ENCODE data around the gene IFT43. TPM values are rescaled to one million over a fixed set of nuclear protein-coding genes. Genes with fewer than 3 reads are reported as not detected.

The IFT43 gene
- total RNA-seq, 1 donor from 2014 or later, result 8.9 TPM

DNA sequence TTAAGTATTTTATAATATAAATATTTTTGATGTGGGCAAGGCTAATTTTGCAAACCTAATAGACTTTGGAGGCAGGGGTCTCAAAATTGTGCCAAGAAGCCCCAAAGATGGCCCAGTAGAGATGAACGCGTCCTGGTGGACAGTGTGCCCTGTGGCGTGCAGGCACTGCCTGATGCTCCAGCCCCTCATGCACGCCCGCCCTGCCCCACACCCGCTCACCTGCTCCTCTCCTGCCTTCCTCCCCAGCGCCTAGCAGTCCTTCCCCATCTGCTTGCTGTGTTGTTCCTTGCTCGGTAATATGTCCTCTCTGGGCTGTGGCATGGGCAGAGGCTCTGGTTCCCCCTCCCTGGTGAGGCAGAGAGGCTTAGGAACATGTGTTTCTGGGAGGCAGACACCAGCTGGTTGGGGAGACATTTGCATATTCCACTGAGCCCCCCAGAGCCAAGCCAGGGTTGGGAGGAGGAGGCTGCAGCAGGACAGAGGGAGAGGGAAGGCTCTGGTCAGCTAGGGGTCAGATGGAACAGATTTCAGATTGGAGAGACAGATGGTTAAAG is 119.3 kb downstream of the IFT43 start:
- H3K27ac Mint-ChIP-seq, result no peak overlapping the region
- DNase-seq, result no peak
- H3K27me3 Mint-ChIP-seq, result no peaks in the 10 kb centered on the region
- no peaks in the 10 kb centered on the region for H3K36me3 Mint-ChIP-seq (ENCODE audit: low read depth)
- intact Hi-C loops (cut with micrococcal nuclease), result no loop called here
- no peak overlapping the region for H3K4me3 Mint-ChIP-seq
- no peaks in the 10 kb centered on the region for H3K9me3 Mint-ChIP-seq
- no peaks in the 10 kb centered on the region for H3K4me1 Mint-ChIP-seq

DNA sequence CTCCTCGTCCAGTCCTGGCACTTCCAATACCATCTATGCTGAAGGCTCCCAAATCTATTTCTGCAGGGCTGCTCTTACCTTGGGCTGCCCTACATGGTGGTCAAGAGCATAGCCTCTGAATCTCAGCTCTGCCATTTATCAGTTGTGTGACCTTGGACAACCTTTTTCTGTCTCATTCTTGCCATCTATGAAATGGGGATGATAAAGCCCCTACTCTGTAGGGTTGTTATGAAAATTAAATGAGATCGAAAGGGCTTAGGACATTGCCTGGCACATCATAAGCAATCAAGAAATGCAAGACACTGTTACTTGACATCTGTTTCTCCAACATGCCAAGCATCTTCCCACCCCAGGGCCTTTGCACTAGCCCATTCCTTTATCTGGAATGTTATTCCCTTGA is 120.6 kb downstream of the IFT43 start:
- Mint-ChIP-seq H3K4me1 (no peaks in the 10 kb centered on the region), H3K27ac (no peak overlapping the region), H3K4me3 (no peak overlapping the region), H3K9me3 (no peaks in the 10 kb centered on the region), H3K36me3 (ENCODE audit: low read depth) (no peaks in the 10 kb centered on the region), H3K27me3 (no peaks in the 10 kb centered on the region)
- no peak for DNase-seq
- intact Hi-C loops (cut with micrococcal nuclease), result no loop called here

DNA sequence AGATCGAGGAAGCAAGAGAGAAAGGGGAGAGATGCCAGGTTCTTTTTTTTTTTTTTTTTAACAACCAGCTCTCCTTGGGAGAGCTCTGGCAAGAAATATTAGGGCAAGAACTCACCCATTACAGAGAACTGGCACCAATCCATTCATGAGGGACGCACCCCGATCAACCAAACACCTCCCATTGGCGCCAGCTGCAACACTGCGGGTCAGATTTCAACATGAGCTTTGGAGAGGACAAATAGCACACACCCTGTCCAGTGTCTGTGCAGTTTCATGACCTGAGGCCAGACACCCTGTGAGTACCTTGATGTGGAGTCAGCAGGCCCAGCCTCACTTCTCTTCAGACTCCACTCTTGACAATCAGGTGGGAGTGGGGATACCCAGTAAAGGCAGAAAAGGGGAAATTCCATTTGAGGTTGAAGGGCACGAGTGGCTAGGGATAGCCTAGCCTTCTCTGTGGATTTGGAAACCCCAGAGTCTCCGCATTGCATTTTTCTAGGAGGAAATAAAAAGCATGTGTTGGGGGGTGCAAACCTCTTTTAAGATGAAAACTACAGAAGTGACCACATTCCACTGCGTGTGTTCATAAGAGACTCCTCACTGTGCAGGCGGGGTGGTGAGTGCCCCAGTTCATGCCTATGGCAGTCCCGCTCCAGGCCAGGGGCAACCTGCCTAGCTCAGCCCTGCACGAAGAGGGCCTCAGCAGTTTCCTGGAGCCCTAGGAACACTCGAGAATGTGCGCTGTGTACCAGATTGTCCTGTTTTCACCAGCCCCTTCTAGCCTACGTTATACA is 123.7 kb downstream of the IFT43 start:
- Mint-ChIP-seq H3K4me3 (no peak overlapping the region), H3K9me3 (no peaks in the 10 kb centered on the region), H3K27ac (no peak overlapping the region), H3K36me3 (ENCODE audit: low read depth) (no peaks in the 10 kb centered on the region), H3K27me3 (peaks cover 3% of the 10 kb centered on the region), H3K4me1 (no peaks in the 10 kb centered on the region)
- intact Hi-C loops (cut with micrococcal nuclease), result no loop called here
- no peak for DNase-seq

DNA sequence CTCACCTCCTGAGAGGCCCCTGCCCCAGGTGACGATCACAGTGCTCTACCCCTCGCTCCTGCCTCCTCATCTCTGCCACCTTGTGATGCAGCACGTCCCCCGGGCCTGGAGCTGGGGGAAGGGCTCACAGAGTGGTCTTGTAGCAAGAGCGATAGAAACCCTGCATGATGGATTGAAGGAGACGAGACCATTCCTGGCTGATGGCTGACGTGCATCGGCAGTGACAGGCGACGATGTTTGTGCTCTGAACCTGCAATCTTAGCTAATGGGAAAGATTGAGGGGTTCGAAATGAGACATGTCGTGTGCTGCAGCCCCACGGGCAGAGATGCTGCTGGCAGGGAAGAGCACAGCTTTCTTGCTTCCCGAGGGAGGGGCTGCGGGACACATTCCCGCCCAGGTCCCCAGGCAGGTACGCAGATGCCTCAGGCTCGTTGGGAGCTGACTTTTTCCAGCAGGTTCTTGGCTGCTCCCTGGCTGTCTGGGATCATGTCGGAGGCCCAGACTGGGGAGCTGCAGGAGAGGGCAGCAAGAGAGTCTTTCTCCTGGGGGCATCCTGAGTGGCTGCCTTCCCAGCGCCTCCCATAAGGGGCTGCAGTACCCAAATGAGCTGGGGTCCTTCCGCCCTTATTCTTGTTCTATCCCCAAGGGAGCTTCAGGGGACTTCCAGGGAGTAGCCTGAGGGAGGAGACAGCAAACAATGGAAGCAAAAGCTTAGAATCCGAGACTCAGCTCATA is 127.5 kb downstream of the IFT43 start:
- Mint-ChIP-seq H3K4me3 (no peak overlapping the region), H3K4me1 (no peaks in the 10 kb centered on the region), H3K9me3 (no peaks in the 10 kb centered on the region), H3K27ac (no peak overlapping the region), H3K27me3 (peaks cover 5% of the 10 kb centered on the region), H3K36me3 (ENCODE audit: low read depth) (no peaks in the 10 kb centered on the region)
- DNase-seq, result no peak
- intact Hi-C loops (cut with micrococcal nuclease), result no loop called here

DNA sequence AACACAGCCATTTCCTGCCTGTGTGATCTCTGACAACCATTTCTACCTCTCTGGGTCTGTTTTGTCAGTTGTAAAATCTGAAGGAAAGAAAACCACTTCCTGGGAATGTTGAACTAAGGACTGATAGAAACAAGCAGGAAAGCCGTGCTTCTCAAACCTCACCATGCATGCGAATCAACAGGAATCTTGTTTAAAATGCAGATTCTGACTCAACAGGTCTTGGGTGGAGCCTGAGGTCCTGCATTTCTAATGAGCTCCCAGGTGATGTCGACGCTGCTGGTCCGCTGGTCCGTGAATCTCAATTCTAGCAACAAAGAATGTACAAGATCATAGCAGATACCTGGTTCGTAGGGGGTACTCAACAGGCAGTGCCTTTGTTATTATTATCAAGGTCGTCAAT is 128.1 kb downstream of the IFT43 start:
- H3K4me1 Mint-ChIP-seq, result no peaks in the 10 kb centered on the region
- no peaks in the 10 kb centered on the region for H3K9me3 Mint-ChIP-seq
- no peaks in the 10 kb centered on the region for H3K36me3 Mint-ChIP-seq (ENCODE audit: low read depth)
- H3K4me3 Mint-ChIP-seq, result no peak overlapping the region
- H3K27ac Mint-ChIP-seq, result no peak overlapping the region
- peaks cover 5% of the 10 kb centered on the region for H3K27me3 Mint-ChIP-seq
- intact Hi-C loops (cut with micrococcal nuclease), result no loop called here
- DNase-seq, result no peak

DNA sequence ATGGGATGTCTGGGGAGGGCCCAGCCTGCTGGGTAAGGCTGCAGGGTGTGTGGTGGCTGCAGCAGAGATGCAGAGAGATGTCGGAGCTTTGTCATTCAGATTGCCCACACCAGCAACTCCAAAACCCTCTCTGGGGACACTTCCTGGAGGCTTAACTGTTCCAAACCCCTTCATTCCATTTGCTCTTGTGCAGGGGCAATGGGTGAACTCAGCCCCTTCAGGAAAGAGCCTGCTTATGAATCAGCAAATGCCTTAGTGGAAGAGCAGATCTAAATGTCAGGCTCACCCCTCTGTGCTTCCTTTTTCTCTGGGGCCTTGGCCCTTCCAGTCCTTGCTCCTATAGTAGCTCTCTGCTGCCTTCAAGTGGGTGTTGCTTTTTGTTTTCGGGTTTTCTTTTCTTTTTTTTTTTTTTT is 129.5 kb downstream of the IFT43 start:
- H3K9me3 Mint-ChIP-seq, result no peaks in the 10 kb centered on the region
- DNase-seq, result no peak
- peaks cover 5% of the 10 kb centered on the region for H3K27me3 Mint-ChIP-seq
- H3K4me1 Mint-ChIP-seq, result no peaks in the 10 kb centered on the region
- no peak overlapping the region for H3K4me3 Mint-ChIP-seq
- intact Hi-C loops (cut with micrococcal nuclease), result no loop called here
- H3K27ac Mint-ChIP-seq, result no peak overlapping the region
- no peaks in the 10 kb centered on the region for H3K36me3 Mint-ChIP-seq (ENCODE audit: low read depth)

DNA sequence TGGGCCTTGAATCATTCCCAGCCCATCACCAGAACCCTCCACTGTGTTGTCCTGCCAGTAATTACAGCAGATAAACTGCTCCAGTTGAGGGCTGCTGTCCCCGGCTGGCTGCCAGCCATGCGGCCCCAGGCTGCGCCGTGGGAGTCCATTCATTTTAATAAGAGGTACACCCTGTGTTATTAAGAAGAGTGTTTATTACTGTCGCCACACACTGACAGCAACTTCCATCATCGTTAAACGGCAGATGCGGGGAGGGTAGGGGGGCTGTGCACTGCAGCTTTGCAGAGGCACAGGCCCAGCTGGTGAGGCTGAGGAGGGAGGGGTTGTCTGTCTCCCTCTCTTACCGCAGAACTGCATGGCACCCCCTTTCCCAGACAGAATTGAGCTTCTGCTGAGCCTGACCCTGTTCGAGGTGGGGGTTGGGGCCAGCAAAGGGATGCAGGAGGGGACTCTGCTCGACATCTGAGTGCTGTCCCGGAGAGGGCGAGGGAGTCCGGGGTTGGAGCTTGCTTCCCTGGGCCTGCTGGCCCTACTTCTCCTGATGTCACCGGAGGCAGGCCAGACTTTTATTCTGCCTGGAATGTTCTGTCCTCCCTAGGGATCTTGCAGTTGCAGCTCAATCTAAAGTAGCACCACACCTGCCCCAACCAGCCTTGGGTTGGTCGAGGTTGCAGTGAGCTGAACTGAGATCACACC is 132.4 kb downstream of the IFT43 start:
- Mint-ChIP-seq H3K4me1 (no peaks in the 10 kb centered on the region), H3K27ac (no peak overlapping the region), H3K36me3 (ENCODE audit: low read depth) (no peaks in the 10 kb centered on the region), H3K4me3 (no peak overlapping the region), H3K9me3 (no peaks in the 10 kb centered on the region), H3K27me3 (peaks cover 5% of the 10 kb centered on the region)
- intact Hi-C loops (cut with micrococcal nuclease), result no loop called here
- DNase-seq, result no peak

DNA sequence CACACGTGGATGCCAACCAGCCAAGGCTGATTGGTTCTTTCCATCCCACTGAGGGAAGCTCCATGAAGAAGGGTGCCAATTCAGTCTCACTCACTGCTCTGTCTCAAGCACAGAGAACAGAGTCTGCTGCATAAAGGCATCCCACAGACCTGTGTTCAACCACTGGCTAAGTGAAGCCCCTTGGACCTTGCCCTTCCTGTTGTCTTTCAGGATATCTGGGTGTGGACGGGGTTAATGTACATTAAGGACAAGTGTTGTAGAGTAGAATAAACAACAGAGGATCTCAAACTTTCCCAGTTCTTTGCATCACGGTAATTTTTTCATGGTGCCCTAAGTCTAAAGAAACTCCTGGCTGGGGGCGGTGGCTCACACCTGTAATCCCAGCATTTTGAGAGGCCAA is 133.0 kb downstream of the IFT43 start:
- Mint-ChIP-seq H3K27ac (no peak overlapping the region), H3K36me3 (ENCODE audit: low read depth) (no peaks in the 10 kb centered on the region), H3K4me3 (no peak overlapping the region), H3K4me1 (no peaks in the 10 kb centered on the region), H3K9me3 (no peaks in the 10 kb centered on the region), H3K27me3 (peaks cover 5% of the 10 kb centered on the region)
- intact Hi-C loops (cut with micrococcal nuclease), result no loop called here
- DNase-seq, result no peak

DNA sequence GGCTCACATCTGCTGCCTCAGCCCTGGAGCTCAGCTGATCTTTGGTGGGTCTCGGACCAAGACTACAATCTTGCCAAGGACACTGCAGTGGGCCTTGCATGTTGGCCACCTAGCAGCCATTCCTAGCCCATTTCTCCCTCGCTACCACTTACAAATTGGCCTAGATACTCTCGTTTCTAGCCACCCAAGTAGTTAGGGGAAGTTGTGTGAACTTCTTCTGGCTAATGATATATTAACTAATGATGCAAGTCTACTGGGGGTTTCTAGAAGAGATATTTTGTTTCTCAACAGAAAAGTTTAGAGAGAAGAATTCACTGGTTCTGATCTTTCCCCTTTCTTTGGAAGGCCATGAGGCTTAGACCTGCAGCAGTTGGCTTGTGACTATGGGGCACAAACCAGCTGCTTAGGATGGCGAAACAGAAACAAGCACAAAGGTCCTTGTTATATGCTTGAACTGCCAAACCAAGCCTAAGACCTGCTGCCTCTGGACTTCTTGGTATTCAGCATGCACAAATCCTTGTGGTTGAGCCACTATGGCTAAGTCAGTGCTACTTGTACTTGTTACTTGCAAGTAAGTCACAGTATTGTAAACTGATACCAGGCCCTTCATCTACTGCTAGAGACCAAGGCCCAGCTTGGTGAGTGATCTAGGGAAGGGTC is 135.7 kb downstream of the IFT43 start:
- H3K27ac Mint-ChIP-seq, result no peak overlapping the region
- H3K4me3 Mint-ChIP-seq, result no peak overlapping the region

DNA sequence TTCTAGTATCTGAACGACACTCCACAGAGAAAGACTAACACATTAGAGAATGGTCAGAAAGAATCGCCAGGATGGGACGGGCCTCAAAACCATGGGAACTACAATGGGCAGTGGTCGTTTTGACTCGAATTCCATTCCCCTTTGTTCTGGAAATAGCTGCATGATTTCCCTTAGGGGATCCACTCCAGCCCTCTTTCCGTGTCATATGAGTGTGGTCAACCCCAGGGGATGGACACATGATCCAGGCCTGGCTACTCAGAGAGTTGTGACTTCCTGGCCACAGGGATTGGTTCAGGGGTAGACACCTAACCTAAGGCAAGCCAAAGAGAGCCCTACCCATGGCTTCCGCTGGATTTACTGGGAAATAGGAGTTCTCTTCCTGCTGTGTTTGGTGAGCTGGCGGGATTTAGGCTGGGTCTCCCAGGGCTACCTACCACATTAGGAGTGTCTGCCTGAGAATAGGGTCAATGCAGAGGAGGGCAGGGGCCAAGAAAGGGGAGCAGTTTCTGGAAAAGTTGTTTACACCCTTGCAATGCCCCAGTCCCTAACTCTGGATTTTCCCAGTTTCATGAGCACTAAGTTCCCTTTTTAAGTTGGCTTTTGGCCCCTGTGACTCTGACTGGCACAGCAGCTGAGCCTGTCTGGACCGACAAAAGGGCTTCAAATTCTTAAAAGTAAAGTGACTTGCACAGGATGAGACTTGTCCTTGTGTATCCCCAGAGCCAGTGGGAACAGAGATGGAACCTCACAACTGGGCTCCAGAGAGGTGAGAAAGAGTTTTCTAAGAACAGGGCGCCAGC is 138.1 kb downstream of the IFT43 start:
- peaks cover 3% of the 10 kb centered on the region for H3K27me3 Mint-ChIP-seq
- no peak for DNase-seq
- no peaks in the 10 kb centered on the region for H3K36me3 Mint-ChIP-seq (ENCODE audit: low read depth)
- no peaks in the 10 kb centered on the region for H3K9me3 Mint-ChIP-seq
- no peaks in the 10 kb centered on the region for H3K4me1 Mint-ChIP-seq
- intact Hi-C loops (cut with micrococcal nuclease), result no loop called here
- no peak overlapping the region for H3K4me3 Mint-ChIP-seq
- H3K27ac Mint-ChIP-seq, result no peak overlapping the region

More for the DNA sequence above, 135.7 kb downstream of the IFT43 start:
- no peaks in the 10 kb centered on the region for H3K4me1 Mint-ChIP-seq
- H3K9me3 Mint-ChIP-seq, result no peaks in the 10 kb centered on the region
- intact Hi-C loops (cut with micrococcal nuclease), result no loop called here
- no peak for DNase-seq
- H3K27me3 Mint-ChIP-seq, result peaks cover 2% of the 10 kb centered on the region
- H3K36me3 Mint-ChIP-seq (ENCODE audit: low read depth), result no peaks in the 10 kb centered on the region

DNA sequence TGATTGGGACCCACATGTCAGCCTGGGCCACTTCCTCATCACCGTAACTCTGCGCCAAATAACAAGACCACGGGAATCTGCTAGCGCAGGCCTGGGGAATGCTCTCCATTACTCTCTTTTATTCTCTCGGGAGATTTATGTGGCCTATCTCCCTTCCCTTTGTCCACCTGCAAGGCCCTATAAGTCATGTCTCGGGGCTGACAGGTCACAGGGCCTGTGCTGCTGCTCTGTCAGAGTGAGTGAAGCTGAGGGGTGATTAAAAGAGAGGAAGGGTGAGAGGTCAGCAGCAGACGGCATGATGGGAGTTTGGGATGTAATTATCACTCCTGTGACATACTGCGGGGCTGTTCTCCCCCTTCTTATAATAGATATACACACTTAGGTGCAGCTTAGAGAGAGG is 139.9 kb downstream of the IFT43 start:
- Mint-ChIP-seq H3K4me3 (no peak overlapping the region), H3K4me1 (no peaks in the 10 kb centered on the region), H3K27me3 (peaks cover 13% of the 10 kb centered on the region), H3K27ac (no peak overlapping the region), H3K9me3 (no peaks in the 10 kb centered on the region), H3K36me3 (ENCODE audit: low read depth) (no peaks in the 10 kb centered on the region)
- intact Hi-C loops (cut with micrococcal nuclease), result no loop called here
- no peak for DNase-seq

DNA sequence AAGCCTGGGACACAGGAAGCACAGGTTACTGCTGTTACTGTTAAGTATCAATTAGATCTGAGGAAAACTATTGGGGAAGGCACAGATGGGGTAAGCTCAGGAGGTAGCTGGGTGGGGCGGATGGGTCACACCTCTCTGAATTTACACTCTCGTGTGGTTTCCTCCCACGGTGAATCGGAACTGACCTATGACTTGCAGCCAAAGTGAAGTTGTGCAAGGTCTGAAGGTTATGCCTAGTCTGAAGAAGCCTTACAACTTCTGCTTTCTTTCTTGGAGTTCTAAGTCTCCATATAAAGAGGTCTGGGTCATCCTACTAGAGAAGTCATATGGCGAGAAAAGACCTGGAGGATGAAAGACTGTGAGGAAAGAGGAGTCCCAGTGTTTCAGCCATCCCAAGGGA is 140.5 kb downstream of the IFT43 start:
- intact Hi-C loops (cut with micrococcal nuclease), result no loop called here
- no peak for DNase-seq
- Mint-ChIP-seq H3K36me3 (ENCODE audit: low read depth) (no peaks in the 10 kb centered on the region), H3K27me3 (peaks cover 19% of the 10 kb centered on the region), H3K4me1 (no peaks in the 10 kb centered on the region), H3K9me3 (no peaks in the 10 kb centered on the region), H3K4me3 (no peak overlapping the region), H3K27ac (no peak overlapping the region)

Data from activated CD4-positive, alpha-beta T cell treated with anti-CD3 and anti-CD28 coated beads, Interleukin-2, amount 10 ng/mL, durations not matched to agents 24 days and 14 days (primary cell).